Natural killer cell treated with Interleukin-12 subunit alpha and Interleukin-12 subunit beta and Interleukin-15 and Interleukin-18, amount 100 ng/mL, for 72 hours (primary cell): ENCODE results near the gene FRK. TPM values are rescaled to one million over a fixed set of nuclear protein-coding genes. Genes with fewer than 3 reads are reported as not detected.
"Not testable (repeated sequence)": the region's sequence is repeated elsewhere in the genome, so short reads cannot be mapped to it uniquely, and the experiment has no call there.

Source experiments
- ATAC-seq, 2 donors: fragments of 150-1000 bp; cut with Tn5 transposase in 1 of 2; sonication (Bioruptor Pico), chemical (Tn5 transposase) in 1 of 2; 2 replicates each; pipeline ENCODE4 v1.10.0; 2021
- DNase-seq: peaks from one replicate; pipeline ENCODE4 v3.0.0; 2022; ENCODE audit warnings: low spot score
- H3K27ac Mint-ChIP-seq, 2 donors: 1 replicate in 1 of 2; 2 replicates in 1 of 2; pipeline ENCODE4 v1.8.0; 2022; ENCODE audit warnings: mixed read lengths in 2 of 2, mild to moderate bottlenecking in 1 of 2, moderate library complexity in 1 of 2
- H3K27me3 Mint-ChIP-seq, 2 donors: 1 replicate in 1 of 2; 2 replicates in 1 of 2; pipeline ENCODE4 v1.8.0; 2022; ENCODE audit warnings: mixed read lengths in 2 of 2
- H3K36me3 Mint-ChIP-seq: one replicate; pipeline ENCODE4 v1.8.0; 2022; ENCODE audit warnings: mixed read lengths
- H3K4me1 Mint-ChIP-seq, 2 donors: 1 replicate in 1 of 2; 2 replicates in 1 of 2; pipeline ENCODE4 v1.8.0; 2022; ENCODE audit warnings: low read depth in 2 of 2, mixed read lengths in 2 of 2, mild to moderate bottlenecking in 1 of 2
- H3K4me3 Mint-ChIP-seq: one replicate; pipeline ENCODE4 v1.8.0; 2022; ENCODE audit warnings: mixed read lengths
- H3K9me3 Mint-ChIP-seq: 2 replicates; pipeline ENCODE4 v1.8.0; 2022; ENCODE audit warnings: mixed read lengths
- total RNA-seq, 2 donors: library from RNA; stranded (reverse); gene quantifications; one replicate each; pipeline ENCODE4 v1.2.3, GENCODE V29; 2022

Gene FRK, protein sequence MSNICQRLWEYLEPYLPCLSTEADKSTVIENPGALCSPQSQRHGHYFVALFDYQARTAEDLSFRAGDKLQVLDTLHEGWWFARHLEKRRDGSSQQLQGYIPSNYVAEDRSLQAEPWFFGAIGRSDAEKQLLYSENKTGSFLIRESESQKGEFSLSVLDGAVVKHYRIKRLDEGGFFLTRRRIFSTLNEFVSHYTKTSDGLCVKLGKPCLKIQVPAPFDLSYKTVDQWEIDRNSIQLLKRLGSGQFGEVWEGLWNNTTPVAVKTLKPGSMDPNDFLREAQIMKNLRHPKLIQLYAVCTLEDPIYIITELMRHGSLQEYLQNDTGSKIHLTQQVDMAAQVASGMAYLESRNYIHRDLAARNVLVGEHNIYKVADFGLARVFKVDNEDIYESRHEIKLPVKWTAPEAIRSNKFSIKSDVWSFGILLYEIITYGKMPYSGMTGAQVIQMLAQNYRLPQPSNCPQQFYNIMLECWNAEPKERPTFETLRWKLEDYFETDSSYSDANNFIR
- under 1 TPM in 1 of 2 donors, not detected in 1; 0.02 TPM for total RNA-seq

DNA sequence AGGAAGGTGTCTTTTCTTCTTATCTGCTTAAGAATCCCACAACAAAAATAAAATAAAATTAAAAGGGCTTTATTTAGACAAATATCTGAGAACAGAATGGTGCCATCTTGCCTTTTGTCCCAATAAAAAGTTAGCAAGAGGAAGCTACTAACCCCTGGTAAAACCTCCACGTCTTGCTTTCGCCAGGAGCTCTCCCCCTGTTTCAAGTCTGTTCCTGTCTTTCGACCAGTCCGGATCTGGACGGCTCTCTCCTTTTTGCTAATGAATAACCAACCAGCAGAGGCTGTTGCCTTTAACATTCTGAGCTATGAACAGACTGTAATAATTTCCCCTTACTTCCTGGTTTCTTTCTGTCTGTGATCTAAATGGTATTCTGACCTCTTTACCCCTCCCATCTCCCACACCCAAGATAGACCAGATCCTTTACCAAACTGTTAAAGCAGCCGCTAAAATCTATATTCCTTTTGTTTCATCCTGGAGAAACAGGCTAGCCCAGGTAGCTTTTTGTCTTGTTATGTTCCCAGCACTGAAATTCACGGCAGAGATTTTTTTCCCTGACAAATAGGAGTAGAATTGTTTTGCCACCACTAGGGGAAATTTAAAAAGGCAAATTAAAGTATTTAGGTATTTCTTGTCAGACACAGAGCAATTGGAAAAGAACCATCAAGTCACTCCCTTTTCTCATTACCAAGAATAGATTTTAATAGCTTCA is at the start of gene FRK:
TSS of gene FRK (minus strand) at position 320 of the 712 bp plus-strand sequence. CDS start 580 bp downstream, outside the sequence.
- no peaks in the 10 kb centered on the region for H3K4me1 Mint-ChIP-seq
- H3K27me3 Mint-ChIP-seq: peaks cover 17 to 27% of the 10 kb centered on the region in 2 donors
- no peak for DNase-seq
- no peaks in the 10 kb centered on the region for H3K36me3 Mint-ChIP-seq
- H3K4me3 Mint-ChIP-seq: no peak within 1 kb of the TSS
- no peak for ATAC-seq
- H3K27ac Mint-ChIP-seq: no peak within 1 kb of the TSS
- no peaks in the 10 kb centered on the region for H3K9me3 Mint-ChIP-seq

DNA sequence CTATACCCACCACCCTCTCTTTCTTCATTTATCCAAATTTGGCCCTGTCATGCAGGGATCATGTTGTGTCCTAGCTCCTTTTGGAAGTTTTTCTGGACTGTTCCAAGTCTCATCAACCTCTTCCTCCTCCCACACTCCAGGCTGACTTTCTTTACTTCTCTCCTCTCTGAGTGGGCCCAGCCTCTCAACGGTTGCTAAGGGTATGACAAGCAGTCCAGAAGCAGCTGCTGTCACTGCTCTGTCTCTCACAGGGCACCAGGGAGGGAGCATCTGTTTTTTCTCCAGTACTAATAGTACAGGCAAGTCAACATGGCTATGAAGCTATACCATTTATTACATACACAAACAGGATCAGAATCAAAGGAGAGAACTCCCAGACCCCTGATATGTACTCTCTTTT is 48.1 kb upstream of the FRK start:
- no peaks in the 10 kb centered on the region for H3K27me3 Mint-ChIP-seq
- H3K36me3 Mint-ChIP-seq: peaks cover 23% of the 10 kb centered on the region
- ATAC-seq: no peak
- no peaks in the 10 kb centered on the region for H3K9me3 Mint-ChIP-seq
- no peak overlapping the region for H3K27ac Mint-ChIP-seq
- H3K4me1 Mint-ChIP-seq: peaks cover 11 to 13% of the 10 kb centered on the region in 2 donors
- no peak for DNase-seq
- H3K4me3 Mint-ChIP-seq: no peak overlapping the region

DNA sequence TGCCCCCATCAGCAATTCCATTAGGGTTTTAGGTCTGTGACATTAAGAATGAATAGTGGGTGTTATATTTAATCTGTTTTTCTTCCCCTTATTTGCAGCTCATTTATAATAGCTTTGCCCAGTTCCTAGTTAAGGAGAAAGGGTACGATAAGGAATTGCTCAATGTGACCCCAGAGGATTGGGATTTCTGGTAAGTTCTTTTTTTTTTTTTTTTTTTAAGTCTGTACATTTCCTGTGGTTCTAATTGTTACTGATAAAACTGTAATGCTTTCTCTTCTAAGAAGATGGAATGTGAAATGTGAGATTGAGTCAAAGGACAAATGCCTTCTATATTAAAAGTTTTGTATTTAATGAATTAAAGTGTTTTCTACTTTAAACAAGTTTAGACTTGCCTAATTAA is 45.5 kb upstream of the FRK start:
- Mint-ChIP-seq H3K27me3 (no peaks in the 10 kb centered on the region), H3K27ac (no peak overlapping the region), H3K36me3 (peaks cover 17% of the 10 kb centered on the region), H3K9me3 (no peaks in the 10 kb centered on the region), H3K4me1 (peaks cover 34 to 36% of the 10 kb centered on the region in 2 donors), H3K4me3 (no peak overlapping the region)
- no peak for ATAC-seq
- no peak for DNase-seq

DNA sequence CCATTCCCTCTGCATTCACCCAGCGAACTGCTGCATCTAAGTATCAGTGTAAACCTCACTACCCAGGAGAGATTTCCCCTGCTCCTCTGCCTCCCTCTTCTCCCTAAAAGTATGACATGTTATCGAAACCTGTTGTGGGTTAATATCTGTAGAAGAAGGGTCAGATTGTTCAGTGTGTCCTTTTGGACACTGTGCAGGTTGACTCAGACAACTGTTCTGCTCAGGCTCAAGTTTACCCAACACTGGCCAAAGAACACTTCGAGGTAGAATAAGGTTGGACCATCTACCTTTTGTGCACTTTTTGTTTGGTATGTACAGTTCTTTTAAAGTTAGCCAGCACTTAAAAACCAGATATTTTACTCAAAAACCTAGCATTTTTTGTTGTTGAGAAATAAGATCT is 44.6 kb upstream of the FRK start:
- H3K9me3 Mint-ChIP-seq: no peaks in the 10 kb centered on the region
- no peak overlapping the region for H3K4me3 Mint-ChIP-seq
- no peak overlapping the region for H3K27ac Mint-ChIP-seq
- peaks cover 39% of the 10 kb centered on the region in 2 donors for H3K4me1 Mint-ChIP-seq
- H3K27me3 Mint-ChIP-seq: no peaks in the 10 kb centered on the region
- DNase-seq (no peak), ATAC-seq (no peak)
- peaks cover 13% of the 10 kb centered on the region for H3K36me3 Mint-ChIP-seq

DNA sequence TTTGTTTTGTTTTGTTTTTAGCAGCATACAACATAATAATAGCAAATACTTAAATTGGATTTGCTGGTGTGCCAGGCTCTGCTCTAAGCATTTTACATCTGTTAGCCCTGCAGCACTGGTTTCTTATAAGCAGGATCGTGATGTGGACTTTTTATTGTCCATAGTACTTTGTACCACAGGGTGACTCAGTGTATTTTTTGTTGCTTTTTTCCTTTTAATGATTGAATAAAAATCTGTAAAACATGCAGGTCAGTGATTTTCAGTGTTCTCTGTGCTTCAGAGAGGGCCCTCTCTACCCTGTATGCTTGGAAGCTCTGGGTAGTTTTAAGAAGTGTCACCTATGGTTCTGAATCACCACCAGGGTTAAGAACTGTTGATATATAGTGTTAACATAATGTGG is 43.9 kb upstream of the FRK start:
- DNase-seq (no peak), ATAC-seq (no peak)
- no peaks in the 10 kb centered on the region for H3K27me3 Mint-ChIP-seq
- H3K4me1 Mint-ChIP-seq: peaks cover 39 to 42% of the 10 kb centered on the region in 2 donors
- H3K9me3 Mint-ChIP-seq: no peaks in the 10 kb centered on the region
- no peak overlapping the region for H3K27ac Mint-ChIP-seq
- no peak overlapping the region for H3K4me3 Mint-ChIP-seq
- H3K36me3 Mint-ChIP-seq: peaks cover 10% of the 10 kb centered on the region

DNA sequence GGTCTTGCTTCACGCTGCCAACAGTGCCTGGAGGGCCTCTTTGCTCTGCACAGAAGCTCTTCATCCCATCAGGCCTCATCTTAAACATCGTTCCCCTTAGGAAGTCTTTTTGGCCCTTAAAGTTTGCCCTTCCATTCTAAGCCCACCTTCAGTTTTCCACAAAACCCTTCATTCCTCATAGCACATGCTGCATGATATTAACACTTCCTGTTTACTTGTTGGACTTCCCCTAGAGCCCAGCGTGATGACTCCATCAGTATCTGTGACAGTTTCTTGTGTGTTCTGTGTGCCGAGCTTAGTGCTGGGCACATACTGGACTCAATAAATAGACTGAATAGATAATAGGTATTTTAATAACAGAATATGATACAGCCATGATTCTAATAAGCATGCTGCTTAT is 42.2 kb upstream of the FRK start:
- Mint-ChIP-seq H3K4me1 (peaks cover 39 to 45% of the 10 kb centered on the region in 2 donors), H3K4me3 (peak overlapping the region; percentile 89), H3K36me3 (no peaks in the 10 kb centered on the region), H3K27me3 (no peaks in the 10 kb centered on the region), H3K27ac (peak overlapping the region; percentile 66 to 68), H3K9me3 (no peaks in the 10 kb centered on the region)
- ATAC-seq (no peak), DNase-seq (no peak)

DNA sequence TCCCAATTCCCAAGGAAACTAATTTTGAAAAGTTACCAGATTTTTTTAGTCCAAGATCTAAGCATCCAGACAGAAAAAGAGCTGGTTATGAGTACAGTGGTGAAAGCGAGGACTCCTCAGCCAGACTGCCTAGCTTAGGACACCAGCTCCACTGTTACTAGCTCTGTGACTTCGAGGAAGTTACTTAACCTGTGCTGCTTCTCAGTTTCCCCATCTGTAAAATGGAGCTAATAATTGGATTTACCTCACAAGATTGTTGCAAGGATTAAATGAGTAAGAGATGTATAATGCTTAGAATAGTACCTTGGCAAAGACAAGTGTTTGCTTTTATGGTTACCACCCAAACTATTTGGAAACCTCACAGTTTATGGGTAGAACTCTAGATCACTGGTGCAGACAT is 41.1 kb upstream of the FRK start:
- Mint-ChIP-seq H3K9me3 (no peaks in the 10 kb centered on the region), H3K36me3 (no peaks in the 10 kb centered on the region), H3K27ac (peak overlapping the region; percentile 68 to 79), H3K27me3 (no peaks in the 10 kb centered on the region), H3K4me3 (peak overlapping the region; percentile 89), H3K4me1 (peaks cover 39 to 45% of the 10 kb centered on the region in 2 donors)
- DNase-seq: no peak
- no peak for ATAC-seq

DNA sequence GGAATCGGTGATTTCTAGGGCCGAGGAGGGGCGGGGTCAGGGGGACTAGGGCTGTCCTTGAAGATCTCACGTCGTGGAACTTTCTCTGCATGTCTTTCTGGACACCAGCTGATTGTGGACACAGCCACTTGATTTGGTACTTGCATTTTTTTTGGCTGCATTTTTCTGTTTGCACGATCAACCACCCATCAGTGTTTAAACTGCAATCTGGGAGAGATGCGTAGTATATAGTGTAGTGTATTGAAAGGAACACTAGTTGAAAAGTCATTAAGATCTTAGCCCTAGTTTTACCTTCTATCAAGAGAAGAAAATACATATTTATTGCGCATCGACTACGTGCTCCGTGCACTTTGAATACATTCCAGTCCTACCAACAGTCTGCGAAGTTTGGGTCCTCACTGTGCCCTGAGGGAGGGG is 40.6 kb upstream of the FRK start:
- DNase-seq (no peak), ATAC-seq (no peak)
- H3K4me1 Mint-ChIP-seq: peaks cover 39 to 45% of the 10 kb centered on the region in 2 donors
- peak overlapping the region; percentile 68 to 79 for H3K27ac Mint-ChIP-seq
- H3K36me3 Mint-ChIP-seq: no peaks in the 10 kb centered on the region
- H3K9me3 Mint-ChIP-seq: no peaks in the 10 kb centered on the region
- no peaks in the 10 kb centered on the region for H3K27me3 Mint-ChIP-seq
- H3K4me3 Mint-ChIP-seq: peak overlapping the region; percentile 89

DNA sequence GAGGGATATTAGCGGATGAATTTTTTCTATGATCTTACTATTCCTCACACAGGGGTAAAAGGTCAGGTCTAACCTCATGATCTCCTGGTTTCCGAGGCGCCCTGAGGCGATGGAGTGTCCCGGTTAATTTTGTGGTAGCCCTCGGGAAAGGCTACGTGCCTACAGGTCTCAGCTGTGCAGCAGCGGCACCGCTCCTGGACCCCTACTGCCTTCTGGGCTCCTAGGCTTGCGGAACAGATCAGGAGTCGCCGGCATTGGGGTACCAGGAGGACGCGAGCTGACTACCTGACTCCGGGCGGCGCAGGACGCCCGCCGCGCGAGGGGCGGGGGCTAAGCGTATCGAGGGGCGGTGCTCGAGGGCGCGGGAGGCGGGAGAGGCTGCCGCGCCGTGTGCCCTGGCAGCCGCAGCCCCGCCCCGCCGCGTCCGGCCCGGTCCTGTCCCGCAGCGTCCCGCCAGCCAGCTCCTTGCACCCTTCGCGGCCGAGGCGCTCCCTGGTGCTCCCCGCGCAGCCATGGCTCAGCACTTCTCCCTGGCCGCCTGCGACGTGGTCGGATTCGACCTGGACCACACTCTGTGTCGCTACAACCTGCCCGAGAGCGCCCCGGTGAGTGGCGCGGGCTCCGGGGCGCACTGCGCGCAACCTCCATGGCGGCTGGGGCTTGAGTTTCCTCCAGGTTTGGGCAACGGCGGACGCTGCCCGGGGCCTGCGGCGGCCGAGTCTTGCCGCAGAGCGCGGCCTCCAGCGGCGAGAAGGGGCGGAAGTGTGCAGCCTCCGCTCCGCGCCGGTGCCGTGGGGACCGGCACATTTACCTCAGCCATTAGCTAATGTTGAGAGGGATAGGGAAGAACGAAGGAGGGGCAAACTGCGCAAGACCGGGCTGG is 40.0 kb upstream of the FRK start, which contains the start of gene NT5DC1:
TSS of gene NT5DC1 (plus strand) at position 435 of the 883 bp plus-strand sequence. CDS start at position 513, 78 bp downstream.
- H3K9me3 Mint-ChIP-seq: no peaks in the 10 kb centered on the region
- DNase-seq: peak; percentile 88
- H3K36me3 Mint-ChIP-seq: no peaks in the 10 kb centered on the region
- no peaks in the 10 kb centered on the region for H3K27me3 Mint-ChIP-seq
- peak; percentile 97 for ATAC-seq
- peaks cover 35 to 39% of the 10 kb centered on the region in 2 donors for H3K4me1 Mint-ChIP-seq
- peak within 1 kb of the TSS; percentile 89 for H3K4me3 Mint-ChIP-seq
- H3K27ac Mint-ChIP-seq: peak within 1 kb of the TSS; percentile 68 to 79

DNA sequence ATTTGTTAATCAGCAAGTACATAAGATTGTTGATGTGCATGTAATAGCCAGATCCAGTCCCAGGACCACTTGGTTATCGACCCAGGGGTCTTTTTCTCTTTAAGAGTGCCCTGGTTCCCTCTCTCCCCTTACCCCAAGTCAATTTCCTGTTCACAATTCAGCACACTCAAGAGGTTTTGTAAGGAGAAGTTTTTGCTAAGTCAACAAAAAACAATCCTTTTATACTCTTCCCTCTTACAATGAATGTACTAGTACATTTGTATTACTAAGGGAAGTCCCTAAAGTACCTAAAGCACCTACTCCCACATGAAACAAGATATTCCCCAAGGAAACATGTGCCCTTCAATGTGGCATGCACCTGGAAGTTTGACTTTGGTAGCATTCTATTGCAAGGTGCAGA is 38.3 kb upstream of the FRK start:
- ATAC-seq (no peak), DNase-seq (no peak)
- peak overlapping the region; percentile 89 for H3K4me3 Mint-ChIP-seq
- H3K9me3 Mint-ChIP-seq: no peaks in the 10 kb centered on the region
- H3K36me3 Mint-ChIP-seq: no peaks in the 10 kb centered on the region
- peak overlapping the region in 1 of 2 donors; percentile 68 for H3K27ac Mint-ChIP-seq
- H3K27me3 Mint-ChIP-seq: no peaks in the 10 kb centered on the region
- peaks cover 28 to 32% of the 10 kb centered on the region in 2 donors for H3K4me1 Mint-ChIP-seq

DNA sequence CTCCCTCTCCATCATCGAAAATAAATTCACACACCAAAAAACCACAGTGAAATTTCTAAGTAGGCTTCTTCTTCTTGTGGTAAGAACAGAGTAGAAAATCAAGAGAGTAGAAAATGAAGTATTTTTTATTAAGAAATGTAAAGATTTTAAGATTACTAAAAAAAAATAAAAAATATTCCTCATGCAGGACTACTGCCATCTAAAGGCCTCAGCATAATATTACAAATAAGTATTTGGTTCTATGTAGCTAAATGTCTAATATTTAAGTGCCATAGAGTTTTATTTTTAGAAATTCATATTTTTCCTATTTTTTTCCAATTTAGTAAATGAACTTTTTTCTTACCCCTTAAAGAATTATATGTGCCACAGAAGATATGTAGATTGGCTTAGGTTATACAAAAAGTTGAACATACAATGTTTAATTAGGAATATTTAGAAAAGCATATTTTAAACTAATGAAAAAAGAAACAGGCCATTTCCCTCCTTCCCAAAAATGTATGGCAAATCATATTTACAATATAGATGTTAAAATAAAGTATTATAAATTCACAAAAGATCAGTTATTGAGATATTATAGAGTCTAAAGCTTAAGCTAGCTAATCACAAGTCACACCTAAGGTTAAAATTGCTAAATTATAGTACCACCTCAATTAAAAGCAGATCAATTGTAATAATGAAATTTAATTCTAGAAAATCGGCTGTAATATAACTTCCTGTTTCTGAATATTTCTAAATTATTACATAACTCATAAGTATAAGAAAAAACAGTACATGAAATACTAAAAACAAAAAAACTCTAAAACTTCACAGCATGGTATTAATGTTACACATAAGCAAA is 36.5 kb upstream of the FRK start:
- no peak overlapping the region for H3K4me3 Mint-ChIP-seq
- H3K27me3 Mint-ChIP-seq: peaks cover 0 to 5% of the 10 kb centered on the region in 2 donors
- H3K27ac Mint-ChIP-seq: no peak overlapping the region
- no peak for ATAC-seq
- H3K9me3 Mint-ChIP-seq: no peaks in the 10 kb centered on the region
- H3K4me1 Mint-ChIP-seq: peaks cover 15 to 19% of the 10 kb centered on the region in 2 donors
- no peak for DNase-seq
- H3K36me3 Mint-ChIP-seq: no peaks in the 10 kb centered on the region

DNA sequence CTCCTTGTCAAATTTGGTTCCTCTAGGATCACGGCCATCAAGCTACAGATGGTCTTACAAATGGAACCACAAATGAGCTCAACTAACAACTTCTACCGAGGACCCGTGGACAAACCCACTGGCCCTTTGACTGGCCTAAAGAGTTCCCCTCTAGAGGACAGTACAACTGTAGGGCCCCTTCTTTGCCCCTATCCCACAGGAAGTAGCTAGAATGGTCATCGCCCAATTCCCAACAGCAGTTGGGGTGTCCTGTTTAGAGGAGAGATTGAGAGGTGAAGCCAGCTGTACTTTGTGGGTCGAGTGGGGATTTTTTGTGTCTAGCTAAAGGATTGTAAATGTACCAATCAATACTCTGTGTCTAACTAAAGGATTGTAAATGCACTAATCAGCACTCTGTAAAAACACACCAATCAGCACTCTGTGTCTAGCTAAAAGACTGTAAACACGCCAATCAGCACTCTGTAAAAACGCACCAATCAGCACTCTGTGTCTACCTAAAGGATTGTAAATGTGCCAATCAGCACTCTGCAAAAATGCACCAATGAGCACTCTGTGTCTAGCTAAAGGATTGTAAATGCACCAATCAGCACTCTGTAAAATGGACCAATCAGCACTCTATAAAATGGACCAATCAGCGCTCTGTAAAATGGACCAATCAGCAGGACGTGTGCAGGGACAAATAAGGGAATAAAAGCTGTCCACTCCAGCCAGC is 35.5 kb upstream of the FRK start:
- not testable (repeated sequence) for H3K4me1 Mint-ChIP-seq, H3K27ac Mint-ChIP-seq, H3K9me3 Mint-ChIP-seq, H3K27me3 Mint-ChIP-seq, DNase-seq, H3K4me3 Mint-ChIP-seq, H3K36me3 Mint-ChIP-seq, ATAC-seq
